H54 (cell line): ENCODE results near the gene POLE.
A peak's percentile ranks its signal among the peaks of the same experiment; 100 is the strongest.

Experiments used
- DNase-seq: peaks from one replicate; pipeline ENCODE4 v3.0.0; 2011; ENCODE audit warnings: low spot score, mixed read lengths; ENCODE audit not compliant: insufficient read length
- FAIRE-seq: peaks from 3 replicates; lab custom pipeline; 2011; peaks lifted over from hg19 to GRCh38; lab: Jason Lieb, UNC
- POLR2A ChIP-seq: IDR thresholded peaks from 2 replicates; pipeline ENCODE4 v1.6.1; 2011; ENCODE audit warnings: low read depth, mild to moderate bottlenecking, low read length

Gene POLE

DNA sequence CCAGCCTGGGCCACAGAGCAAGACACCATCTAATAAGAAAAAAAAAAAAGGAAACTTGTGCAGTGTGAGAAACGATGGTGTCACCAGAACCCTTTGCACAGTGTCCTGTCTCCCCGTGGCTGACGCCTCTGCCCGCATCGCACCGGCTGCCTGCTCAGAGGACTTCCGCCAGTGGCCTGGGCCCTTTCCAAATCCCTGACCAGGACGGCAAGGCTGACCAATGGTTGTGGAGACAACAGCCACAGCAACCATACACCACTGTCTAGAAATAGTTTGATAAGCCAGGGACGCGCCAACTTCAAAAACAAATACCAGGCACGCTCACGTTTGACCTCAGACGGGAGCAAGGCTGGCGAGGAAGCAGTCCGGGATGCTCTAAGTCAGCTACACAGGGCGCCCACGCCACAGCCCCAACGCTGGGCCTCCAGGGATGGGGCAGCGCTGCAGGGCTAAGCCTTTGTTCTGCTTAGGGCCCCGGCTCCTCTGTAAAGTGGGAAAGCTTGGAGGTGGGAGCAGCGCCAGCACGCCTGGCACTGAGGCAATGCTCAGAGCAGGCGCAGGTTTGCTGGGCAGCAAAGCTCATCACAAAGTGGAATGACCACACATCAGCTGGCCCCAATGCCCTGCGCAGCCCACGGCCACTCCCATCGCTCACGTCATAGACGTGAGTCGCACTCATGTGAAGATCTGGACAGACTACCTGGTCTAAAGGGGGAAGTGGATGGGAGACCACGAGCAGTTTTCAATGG lies 36.0 kb upstream of the POLE start:
- no peak for DNase-seq
- TF ChIP-seq POLR2A = no peak
- no peak for FAIRE-seq

DNA sequence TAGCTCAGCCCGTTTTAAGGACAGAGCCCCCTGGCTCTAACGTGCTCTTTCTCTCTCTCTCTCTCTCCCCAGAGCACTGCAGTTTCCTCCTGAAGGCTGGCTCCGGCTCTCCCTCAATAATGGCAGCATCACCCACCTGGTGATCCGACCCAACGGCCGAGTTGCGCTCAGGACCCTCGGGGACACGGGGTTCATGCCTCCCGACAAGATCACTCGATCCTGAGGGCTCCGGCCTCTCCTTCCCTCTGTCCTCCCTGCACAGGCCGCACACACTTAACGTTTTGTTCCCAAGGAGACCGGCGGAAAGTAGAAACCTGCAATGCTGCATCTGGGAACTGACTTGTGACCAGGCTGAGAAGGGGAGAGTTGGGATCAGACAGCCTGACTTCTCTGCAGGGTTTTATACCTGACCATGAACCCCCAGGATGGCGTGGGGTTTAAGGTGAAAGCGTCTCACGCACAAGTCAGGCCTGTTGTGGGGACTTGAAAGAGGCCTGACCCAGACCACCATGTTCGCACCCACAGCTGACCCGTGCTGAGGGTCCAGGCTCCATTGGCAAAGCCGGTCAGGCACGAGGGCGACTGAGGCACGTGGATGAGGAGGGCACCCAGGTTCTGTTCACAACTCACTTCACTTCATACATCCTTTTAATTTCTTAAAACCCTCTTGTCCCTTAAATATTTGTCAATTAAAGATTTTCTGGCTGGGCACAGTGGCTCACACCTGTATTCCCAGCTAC lies 33.6 kb upstream of the POLE start:
- DNase-seq (no peak), FAIRE-seq (no peak)
- no peak for TF ChIP-seq POLR2A

DNA sequence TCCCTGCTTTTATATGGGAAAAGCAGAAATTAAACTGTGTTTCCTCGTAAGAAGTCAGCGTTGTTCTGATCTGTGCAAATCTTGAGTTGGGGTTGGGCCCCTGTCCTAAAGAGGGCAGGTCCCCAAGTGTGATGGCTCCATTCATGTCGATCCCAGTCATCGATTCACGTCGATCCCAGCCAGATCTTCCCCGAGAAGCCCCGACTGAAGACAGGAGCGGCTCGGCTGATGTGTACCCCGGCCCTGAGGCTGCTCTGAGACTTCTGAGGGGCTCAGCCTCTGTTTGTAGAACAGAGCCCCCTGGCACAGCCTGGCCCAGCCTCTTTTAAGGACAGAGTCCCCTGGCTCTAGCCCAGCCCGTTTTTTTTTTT lies 32.8 kb upstream of the POLE start:
- TF ChIP-seq POLR2A = no peak
- FAIRE-seq (no peak), DNase-seq (no peak)

DNA sequence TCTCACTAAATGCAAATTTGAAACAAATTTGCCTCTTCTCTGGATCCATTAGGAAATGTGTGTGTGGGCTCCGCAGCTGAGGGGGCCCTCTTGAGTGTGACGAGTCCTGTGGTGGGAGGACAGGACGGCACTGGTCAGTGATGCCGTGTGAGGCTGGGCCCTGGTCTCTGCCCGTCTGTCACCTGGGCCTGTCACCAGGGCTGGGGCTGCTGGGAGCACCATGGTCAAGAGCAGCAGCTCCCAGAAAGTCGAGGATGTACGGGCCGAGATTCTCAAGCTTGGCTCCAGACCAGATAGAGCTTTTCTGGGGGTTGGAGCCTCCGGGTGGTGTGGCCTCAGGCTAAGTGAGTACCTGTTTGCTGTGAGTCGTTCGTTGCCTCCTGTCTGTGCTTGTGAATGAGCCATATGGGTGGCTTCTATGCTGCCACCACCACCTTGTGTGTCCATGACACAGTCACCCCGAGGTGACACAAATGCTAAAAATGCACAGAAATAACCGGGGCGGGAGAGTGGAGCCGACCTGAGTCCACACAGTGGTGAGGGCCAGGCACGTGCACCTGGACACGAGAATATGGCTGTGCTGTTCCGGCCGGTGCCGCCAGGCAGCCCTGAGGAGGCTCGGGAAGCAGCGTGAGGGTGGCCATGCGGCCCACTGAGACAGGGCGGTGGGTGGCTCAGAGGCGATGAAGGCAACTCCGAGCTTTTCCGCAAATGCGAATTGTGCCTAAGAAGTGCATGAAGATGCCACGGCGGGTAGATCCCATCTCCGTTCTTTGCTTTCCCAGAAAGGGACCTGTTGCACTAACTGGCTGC lies 32.2 kb upstream of the POLE start:
- no peak for TF ChIP-seq POLR2A
- DNase-seq (no peak), FAIRE-seq (no peak)

DNA sequence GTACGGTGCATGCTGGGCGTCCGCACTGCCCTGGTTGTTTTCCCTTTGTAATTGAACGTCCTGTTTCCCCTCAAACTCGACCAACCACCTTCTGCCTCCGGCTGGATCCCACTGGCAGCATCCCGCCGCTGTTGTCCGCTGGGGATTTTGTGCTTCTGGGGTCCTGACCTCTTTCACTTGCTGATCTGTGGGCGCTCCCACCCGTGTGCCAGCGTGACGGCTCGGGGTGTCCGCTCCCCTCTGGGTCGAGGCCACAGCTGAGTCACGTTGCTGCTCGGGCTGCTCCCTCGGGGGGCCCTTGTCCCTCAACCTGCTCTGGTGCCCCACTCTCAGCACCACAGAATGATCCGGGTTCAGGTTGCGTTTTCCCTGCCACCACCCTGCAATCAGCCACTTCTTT lies 31.5 kb upstream of the POLE start:
- no peak for TF ChIP-seq POLR2A
- no peak for FAIRE-seq

DNA sequence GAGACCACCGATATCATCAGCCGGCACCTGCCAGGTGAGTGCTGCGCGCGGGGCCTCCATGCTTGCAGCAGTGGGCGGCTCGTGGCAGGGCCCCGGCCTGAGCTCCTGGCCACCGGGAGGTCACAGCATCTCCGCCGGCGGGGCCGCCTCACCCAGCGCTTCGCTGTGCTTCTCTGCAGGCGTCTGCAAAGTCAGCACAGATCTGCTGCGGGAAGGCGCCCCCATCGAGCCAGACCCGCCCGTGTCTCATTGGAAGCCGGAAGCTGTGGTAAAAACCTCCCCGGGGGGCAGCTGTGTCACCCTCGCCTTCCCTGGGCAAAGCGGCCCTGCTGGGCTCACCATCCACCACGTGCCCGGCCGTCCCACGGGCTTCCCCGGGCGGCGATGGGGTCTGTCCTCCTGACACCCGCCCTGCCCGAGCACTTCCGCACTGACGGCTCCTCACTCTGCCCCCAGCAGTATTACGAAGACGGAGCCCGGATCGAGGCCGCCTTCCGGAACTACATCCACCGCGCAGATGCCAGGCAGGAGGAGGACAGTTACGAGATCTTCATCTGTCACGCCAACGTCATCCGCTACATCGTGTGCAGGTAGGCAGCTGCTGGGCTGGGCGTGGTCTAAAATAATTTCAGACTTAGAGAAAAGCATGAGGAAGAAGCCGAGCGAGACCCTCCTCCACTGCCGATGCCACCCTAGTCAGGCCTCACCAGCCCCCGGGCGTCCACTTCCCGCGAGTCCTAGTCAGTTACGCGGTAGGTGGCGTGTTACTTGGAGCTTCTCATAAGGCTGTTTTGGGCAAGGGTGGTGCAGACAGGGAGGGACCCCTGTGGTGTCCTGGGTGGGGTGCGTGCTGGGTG lies 30.6 kb upstream of the POLE start:
- no peak for DNase-seq
- TF ChIP-seq POLR2A = no peak

More for the DNA sequence above, 31.5 kb upstream of the POLE start:
- no peak for DNase-seq

DNA sequence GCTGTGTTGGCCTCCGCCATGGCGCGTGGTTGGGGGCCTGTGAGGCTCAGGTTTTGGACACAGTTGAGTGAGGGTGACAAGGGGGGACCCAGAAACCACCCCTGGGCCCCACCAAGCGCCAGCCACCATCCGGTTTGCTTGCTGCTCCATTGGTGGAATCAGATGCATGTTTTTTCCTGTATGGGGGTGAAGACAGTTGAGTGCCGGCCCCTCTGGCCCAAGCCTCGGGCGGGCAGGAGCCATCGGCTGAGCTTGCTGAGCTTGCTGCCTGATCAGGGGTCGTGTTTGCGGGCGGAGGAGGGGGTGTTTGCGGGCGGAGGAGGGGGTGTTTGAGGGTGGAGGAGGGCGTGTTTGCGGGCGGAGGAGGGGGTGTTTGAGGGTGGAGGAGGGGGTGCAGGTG lies 29.9 kb upstream of the POLE start:
- FAIRE-seq = no peak
- no peak for DNase-seq
- no peak for TF ChIP-seq POLR2A

More for the DNA sequence above, 30.6 kb upstream of the POLE start:
- no peak for FAIRE-seq

DNA sequence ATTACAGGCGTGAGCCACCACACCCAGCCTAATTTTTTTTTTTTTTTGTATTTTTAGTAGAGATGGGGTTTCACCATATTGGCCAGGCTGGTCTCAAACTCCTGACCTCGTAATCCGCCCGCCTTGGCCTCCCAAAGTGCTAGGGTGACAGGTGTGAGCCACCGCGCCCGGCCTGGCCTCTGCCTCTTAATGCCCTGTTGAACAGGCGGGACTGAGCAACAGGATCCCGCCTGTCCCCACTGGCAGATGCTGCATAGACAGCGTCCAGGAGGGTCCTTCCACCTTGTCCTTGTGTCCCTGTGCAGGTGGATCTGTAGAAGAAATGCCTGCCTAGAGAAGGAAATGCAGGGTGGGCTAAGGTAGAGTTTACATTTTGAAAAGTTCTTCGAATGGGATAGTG lies 29.2 kb upstream of the POLE start:
- DNase-seq = no peak
- FAIRE-seq = no peak
- TF ChIP-seq POLR2A = no peak

DNA sequence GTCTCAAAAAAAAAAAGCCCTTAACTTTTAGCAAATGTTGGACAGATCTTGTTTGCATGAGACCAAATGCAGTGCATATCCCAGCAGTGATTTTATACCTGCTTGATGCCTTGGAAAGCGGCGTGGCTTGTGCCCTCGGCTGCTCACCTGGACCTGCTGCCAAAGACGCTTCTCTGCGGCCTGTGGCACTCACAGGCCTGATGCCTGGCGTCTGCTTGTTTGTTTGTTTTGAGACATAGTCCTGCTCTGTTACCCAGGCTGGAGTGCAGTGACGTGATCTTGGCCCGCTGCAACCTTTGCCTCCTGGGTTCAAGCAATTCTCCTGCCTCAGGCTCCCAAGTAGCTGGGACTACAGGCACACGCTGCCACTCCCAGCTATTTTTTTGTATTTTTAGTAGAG lies 28.7 kb upstream of the POLE start:
- FAIRE-seq (no peak), DNase-seq (no peak)
- TF ChIP-seq POLR2A = no peak

DNA sequence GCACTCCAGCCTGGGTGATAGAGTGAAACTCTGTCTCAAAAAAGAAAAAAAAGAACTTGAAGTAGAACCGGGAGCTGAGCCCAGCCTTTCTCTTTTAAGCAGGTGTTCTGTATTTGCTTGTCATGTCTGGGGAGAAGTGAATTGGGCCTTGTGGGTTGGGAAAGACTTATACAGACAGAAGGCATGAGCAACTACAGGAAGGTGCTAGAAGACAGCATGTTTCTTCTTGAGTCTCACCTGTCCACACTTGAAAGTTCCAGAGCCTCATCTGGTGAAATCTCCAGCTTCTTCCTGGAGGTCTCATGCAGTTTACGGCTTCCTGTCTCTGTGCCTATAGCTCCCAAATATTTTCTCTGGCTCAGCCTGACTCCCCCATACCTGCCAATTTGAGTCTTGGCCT lies 26.0 kb upstream of the POLE start:
- no peak for TF ChIP-seq POLR2A
- no peak for DNase-seq
- no peak for FAIRE-seq

DNA sequence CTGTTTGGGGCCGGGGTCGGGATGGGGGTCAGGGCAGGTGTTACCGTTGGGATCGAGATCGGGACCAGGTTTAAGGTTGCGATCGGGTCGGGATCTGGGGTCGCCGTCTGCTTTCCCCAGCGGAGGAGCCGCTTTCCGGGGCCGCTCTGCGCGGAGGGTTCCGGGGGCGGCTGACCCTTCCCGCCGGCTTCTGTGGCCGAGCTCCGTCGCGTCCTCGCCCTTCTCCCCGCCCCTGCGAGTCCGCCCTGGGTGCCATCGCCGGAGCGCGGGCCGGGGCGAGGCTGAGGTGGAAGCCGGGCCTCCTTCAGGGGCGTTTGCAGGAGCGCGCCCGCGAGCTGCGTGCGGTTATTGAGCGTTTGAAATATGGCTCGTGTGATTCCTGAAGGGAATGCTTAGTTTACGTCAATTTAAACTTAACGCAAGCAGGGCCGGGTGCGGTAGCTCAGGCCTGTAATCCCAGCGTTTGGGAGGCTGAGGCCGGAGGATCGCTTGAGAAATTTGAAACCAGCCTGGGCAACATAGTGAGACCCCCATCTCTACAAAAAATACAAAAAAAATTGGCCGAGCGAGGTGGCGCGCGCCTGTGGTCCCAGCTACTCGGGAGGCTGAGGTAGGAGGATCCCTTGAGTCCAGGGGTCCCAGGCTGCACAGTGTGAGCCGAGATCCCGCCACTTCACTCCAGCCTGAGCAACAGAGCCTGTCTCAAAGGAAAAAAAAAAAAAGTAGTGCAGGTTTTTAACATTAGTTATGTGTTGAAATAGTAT lies 24.1 kb upstream of the POLE start:
- DNase-seq (no peak), FAIRE-seq (no peak)
- TF ChIP-seq POLR2A = no peak

DNA sequence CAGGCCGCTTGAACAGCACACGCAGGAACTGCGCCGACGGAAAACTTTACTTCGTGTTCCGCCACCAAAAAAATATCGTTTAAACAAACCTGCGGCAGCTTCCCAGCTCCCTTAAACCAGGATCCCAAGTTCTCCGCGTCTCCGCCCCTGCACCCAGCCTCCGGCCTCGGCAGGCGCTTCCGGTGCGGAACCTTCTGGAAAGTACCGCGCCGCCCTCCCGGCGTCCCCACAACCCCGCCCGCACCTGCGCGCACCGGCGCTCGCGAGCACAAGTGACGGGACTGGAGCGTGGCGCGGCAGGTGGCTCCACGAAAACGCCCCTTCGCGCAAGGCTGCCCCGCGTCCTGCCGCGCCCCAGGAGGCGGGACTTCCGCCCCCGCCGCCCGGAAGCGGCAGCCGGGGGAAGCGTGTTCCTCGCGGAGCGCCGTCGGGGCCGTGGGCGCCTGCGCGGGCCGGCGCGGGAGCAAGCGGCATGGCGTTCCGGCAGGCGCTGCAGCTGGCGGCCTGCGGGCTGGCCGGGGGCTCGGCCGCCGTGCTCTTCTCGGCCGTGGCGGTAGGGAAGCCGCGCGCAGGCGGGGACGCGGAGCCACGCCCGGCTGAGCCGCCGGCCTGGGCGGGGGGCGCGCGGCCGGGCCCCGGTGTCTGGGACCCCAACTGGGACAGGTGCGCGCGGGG lies 23.4 kb upstream of the POLE start, which contains the start of gene PGAM5:
TSS of gene PGAM5 (plus strand) at position 438 of the 675 bp plus-strand sequence. CDS start at position 473, 35 bp downstream.
- TF ChIP-seq POLR2A = peak; percentile 92
- DNase-seq (peak; percentile 95), FAIRE-seq (no peak)

DNA sequence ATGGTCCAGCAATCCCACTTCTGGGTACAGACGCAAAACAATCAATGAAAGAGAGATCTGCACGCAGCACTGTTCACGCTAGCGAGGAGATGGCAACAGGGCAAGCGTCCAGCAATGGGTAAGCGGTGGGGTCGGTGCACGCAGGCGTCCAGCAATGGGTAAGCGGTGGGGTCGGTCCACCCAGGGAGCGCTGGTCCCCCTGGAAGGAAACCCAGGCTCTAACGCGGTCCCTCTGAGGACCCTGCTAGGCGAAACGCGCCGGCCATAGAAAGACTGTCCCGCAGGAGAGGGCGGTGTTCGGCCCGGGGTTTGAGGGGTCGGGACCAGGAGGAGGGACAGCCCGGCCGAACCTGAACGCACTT lies 22.9 kb upstream of the POLE start:
- DNase-seq (no peak), FAIRE-seq (no peak)
- TF ChIP-seq POLR2A = no peak
